HepG2 (cell line): ENCODE measurements around the gene IQCE. TPM values are rescaled to one million over a fixed set of nuclear protein-coding genes. Genes with fewer than 3 reads are reported as not detected.

ENCODE experiments used
- CHCHD3 ChIP-seq: sonication (generic); formaldehyde crosslinking; IDR thresholded peaks from 2 replicates; pipeline ENCODE4 v1.8.0; 2022; ENCODE audit warnings: mild to moderate bottlenecking, missing genetic modification reagents, moderate library complexity
- ETV5 ChIP-seq: IDR thresholded peaks from 2 replicates; pipeline ENCODE4 v1.6.1; 2018; ENCODE audit warnings: missing biosample characterization, missing genetic modification reagents, inconsistent platforms, borderline replicate concordance
- GABPB1 ChIP-seq: IDR thresholded peaks from 2 replicates; pipeline ENCODE4 v1.6.1; 2016; ENCODE audit warnings: mild to moderate bottlenecking, missing genetic modification reagents, moderate library complexity, missing compliant biosample characterization
- GFI1 ChIP-seq: sonication (generic); formaldehyde crosslinking; IDR thresholded peaks from 2 replicates; pipeline ENCODE4 v1.5.0; 2020; ENCODE audit warnings: missing genetic modification reagents, mild to moderate bottlenecking, borderline replicate concordance
- PRMT3 ChIP-seq: sonication (generic); formaldehyde crosslinking; IDR thresholded peaks from 2 replicates; pipeline ENCODE4 v1.8.1; 2022; ENCODE audit warnings: low read depth, mild to moderate bottlenecking, moderate library complexity, missing genetic modification reagents, borderline replicate concordance
- RBFOX2 ChIP-seq: fragments of 200-400 bp; formaldehyde crosslinking; IDR thresholded peaks from 2 replicates; pipeline ENCODE4 v1.6.1; 2017; ENCODE audit warnings: low read depth, mild to moderate bottlenecking, low read length
- SMAD3 ChIP-seq: sonication (generic); formaldehyde crosslinking; IDR thresholded peaks from 2 replicates; pipeline ENCODE4 v1.4.0; 2020; ENCODE audit warnings: missing genetic modification reagents
- SOX13 ChIP-seq, 3 experiments: fragments of 450-650 bp in 1 of 3; sonication (generic) in 1 of 3; formaldehyde crosslinking in 1 of 3; IDR thresholded peaks in 2 of 3; conservative IDR thresholded peaks in 1 of 3; 2 replicates each; pipeline versions ENCODE4 v1.5.0 to v1.6.1; 2016 to 2020; ENCODE audit warnings: antibody characterized with exemption in 1 of 3, mild to moderate bottlenecking in 1 of 3, missing compliant biosample characterization in 1 of 3, missing genetic modification reagents in 1 of 3, moderate library complexity in 1 of 3
- TGIF2 ChIP-seq: IDR thresholded peaks from 2 replicates; pipeline ENCODE4 v1.6.1; 2016; ENCODE audit warnings: control low read depth, missing compliant biosample characterization
- ZBTB7B ChIP-seq: sonication (generic); formaldehyde crosslinking; IDR thresholded peaks from 2 replicates; pipeline ENCODE4 v1.4.0; 2020; ENCODE audit warnings: missing genetic modification reagents
- ZNF10 ChIP-seq: sonication (generic); formaldehyde crosslinking; IDR thresholded peaks from 2 replicates; pipeline ENCODE4 v1.4.0; 2020; ENCODE audit warnings: mild to moderate bottlenecking, low read depth, missing genetic modification reagents, borderline replicate concordance
- ZNF3 ChIP-seq: IDR thresholded peaks from 2 replicates; pipeline ENCODE4 v1.7.0; 2017; ENCODE audit warnings: inconsistent platforms
- ZNF512 ChIP-seq: sonication (generic); formaldehyde crosslinking; IDR thresholded peaks from 2 replicates; pipeline ENCODE4 v1.4.0; 2020; ENCODE audit warnings: mild to moderate bottlenecking, missing genetic modification reagents
- ZNF724P ChIP-seq: sonication (generic); formaldehyde crosslinking; IDR thresholded peaks from 2 replicates; pipeline ENCODE4 v1.8.0; 2022; ENCODE audit warnings: missing genetic modification reagents, borderline replicate concordance
- polyA plus RNA-seq, 8 experiments: library from polyadenylated mRNA; depleted of rRNA in 3 of 8; stranded (reverse) in 7 of 8; unstranded in 1 of 8; fragments of >200 nt; fragmentation: Illumina TruSeq in 4 of 8; extraction: Trizol in 4 of 8; gene quantifications; 2 replicates each; pipeline versions ENCODE4 v1.2.1 to v1.2.3, GENCODE V29; 2011 to 2016; ENCODE audit warnings: low read depth in 4 of 8, missing spikeins in 1 of 8, mixed read lengths in 1 of 8; ENCODE audit not compliant: insufficient read depth in 1 of 8
- total RNA-seq, 5 experiments: library from RNA; depleted of rRNA; stranded (reverse); fragments of >200 nt; fragmentation: Illumina TruSeq; extraction: Trizol; gene quantifications; 2 replicates each; pipeline ENCODE4 v1.2.3, GENCODE V29; 2016; ENCODE audit warnings: low read depth in 1 of 5
- TF ChIP-seq, protein P1 (sequence below): sonication (generic); formaldehyde crosslinking; IDR thresholded peaks from 2 replicates; pipeline ENCODE4 v1.8.1; 2023; ENCODE audit warnings: mild to moderate bottlenecking, moderate library complexity, missing genetic modification reagents
- TF ChIP-seq, protein P2 (sequence below): sonication (generic); formaldehyde crosslinking; IDR thresholded peaks from 2 replicates; pipeline ENCODE4 v1.4.0; 2020; ENCODE audit warnings: missing genetic modification reagents
- TF ChIP-seq, protein P3 (sequence below): sonication (generic); formaldehyde crosslinking; conservative IDR thresholded peaks from 2 replicates; pipeline ENCODE4 v1.8.0; 2022; ENCODE audit warnings: mild to moderate bottlenecking, moderate library complexity, missing genetic modification reagents
- TF ChIP-seq, protein P4 (sequence below): sonication (generic); formaldehyde crosslinking; IDR thresholded peaks from 2 replicates; pipeline ENCODE4 v1.5.1; 2020; ENCODE audit warnings: mild to moderate bottlenecking, missing genetic modification reagents, borderline replicate concordance

Gene IQCE
- total and polyA plus RNA-seq, 2 of the 13 experiments (the other 11 are each of a cell fraction or from before 2014, with no cell fraction given) = 1.5 to 2.5 TPM

- TF ChIP-seq, protein P1, sequence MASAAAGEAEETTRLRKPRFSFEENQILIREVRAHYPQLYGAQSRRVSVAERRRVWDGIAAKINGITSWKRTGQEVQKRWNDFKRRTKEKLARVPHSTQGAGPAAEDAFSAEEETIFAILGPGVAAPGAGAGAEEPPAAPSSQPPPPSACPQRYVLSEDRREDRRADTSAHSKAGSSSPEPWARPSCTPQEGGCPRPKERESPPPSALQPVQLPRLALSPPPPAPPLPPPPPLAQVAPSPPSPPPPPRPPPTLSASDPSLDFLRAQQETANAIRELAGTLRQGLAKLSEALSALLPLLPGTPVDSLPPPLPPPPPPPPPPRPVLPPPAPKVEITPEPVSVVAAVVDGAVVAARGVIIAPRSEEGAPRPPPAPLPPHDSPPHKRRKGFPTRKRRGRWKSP (CRISPR knock-in tag) = 0 out of 2 replicates have a peak, but pooled peaks have one; percentile 6
- no peak for TF ChIP-seq GFI1 (CRISPR knock-in tag)
- TF ChIP-seq ETV5 (CRISPR knock-in tag) = no peak
- TF ChIP-seq SMAD3 = no peak
- TF ChIP-seq, protein P2, sequence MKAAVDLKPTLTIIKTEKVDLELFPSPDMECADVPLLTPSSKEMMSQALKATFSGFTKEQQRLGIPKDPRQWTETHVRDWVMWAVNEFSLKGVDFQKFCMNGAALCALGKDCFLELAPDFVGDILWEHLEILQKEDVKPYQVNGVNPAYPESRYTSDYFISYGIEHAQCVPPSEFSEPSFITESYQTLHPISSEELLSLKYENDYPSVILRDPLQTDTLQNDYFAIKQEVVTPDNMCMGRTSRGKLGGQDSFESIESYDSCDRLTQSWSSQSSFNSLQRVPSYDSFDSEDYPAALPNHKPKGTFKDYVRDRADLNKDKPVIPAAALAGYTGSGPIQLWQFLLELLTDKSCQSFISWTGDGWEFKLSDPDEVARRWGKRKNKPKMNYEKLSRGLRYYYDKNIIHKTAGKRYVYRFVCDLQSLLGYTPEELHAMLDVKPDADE (CRISPR knock-in tag) = no peak
- TF ChIP-seq RBFOX2 = no peak
- TF ChIP-seq ZNF512 (CRISPR knock-in tag) = no peak
- no peak for TF ChIP-seq PRMT3 (CRISPR knock-in tag)
- no peak for TF ChIP-seq ZNF10 (CRISPR knock-in tag)
- 0 out of 2 replicates have a peak, but pooled peaks have one; percentile 5 for TF ChIP-seq GABPB1 (CRISPR knock-in tag)
- no peak for TF ChIP-seq SOX13 (IDR thresholded peaks at IDR 0.05)
- TF ChIP-seq SOX13 (CRISPR knock-in tag; conservative IDR thresholded peaks at IDR 0.05 in 1 of 2, IDR thresholded peaks at IDR 0.05 in 1 of 2) = no peak
- peak; percentile 40; the same call in 1 of the 2 replicates for TF ChIP-seq ZBTB7B (CRISPR knock-in tag)
- no peak for TF ChIP-seq TGIF2 (CRISPR knock-in tag)
- TF ChIP-seq ZNF3 (CRISPR knock-in tag) = no peak
- TF ChIP-seq ZNF724P (CRISPR knock-in tag) = no peak
- TF ChIP-seq CHCHD3 (CRISPR knock-in tag) = 0 out of 2 replicates have a peak, but pooled peaks have one; percentile 33
- TF ChIP-seq, protein P3, sequence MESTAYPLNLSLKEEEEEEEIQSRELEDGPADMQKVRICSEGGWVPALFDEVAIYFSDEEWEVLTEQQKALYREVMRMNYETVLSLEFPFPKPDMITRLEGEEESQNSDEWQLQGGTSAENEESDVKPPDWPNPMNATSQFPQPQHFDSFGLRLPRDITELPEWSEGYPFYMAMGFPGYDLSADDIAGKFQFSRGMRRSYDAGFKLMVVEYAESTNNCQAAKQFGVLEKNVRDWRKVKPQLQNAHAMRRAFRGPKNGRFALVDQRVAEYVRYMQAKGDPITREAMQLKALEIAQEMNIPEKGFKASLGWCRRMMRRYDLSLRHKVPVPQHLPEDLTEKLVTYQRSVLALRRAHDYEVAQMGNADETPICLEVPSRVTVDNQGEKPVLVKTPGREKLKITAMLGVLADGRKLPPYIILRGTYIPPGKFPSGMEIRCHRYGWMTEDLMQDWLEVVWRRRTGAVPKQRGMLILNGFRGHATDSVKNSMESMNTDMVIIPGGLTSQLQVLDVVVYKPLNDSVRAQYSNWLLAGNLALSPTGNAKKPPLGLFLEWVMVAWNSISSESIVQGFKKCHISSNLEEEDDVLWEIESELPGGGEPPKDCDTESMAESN (CRISPR knock-in tag) = no peak
- TF ChIP-seq, protein P4, sequence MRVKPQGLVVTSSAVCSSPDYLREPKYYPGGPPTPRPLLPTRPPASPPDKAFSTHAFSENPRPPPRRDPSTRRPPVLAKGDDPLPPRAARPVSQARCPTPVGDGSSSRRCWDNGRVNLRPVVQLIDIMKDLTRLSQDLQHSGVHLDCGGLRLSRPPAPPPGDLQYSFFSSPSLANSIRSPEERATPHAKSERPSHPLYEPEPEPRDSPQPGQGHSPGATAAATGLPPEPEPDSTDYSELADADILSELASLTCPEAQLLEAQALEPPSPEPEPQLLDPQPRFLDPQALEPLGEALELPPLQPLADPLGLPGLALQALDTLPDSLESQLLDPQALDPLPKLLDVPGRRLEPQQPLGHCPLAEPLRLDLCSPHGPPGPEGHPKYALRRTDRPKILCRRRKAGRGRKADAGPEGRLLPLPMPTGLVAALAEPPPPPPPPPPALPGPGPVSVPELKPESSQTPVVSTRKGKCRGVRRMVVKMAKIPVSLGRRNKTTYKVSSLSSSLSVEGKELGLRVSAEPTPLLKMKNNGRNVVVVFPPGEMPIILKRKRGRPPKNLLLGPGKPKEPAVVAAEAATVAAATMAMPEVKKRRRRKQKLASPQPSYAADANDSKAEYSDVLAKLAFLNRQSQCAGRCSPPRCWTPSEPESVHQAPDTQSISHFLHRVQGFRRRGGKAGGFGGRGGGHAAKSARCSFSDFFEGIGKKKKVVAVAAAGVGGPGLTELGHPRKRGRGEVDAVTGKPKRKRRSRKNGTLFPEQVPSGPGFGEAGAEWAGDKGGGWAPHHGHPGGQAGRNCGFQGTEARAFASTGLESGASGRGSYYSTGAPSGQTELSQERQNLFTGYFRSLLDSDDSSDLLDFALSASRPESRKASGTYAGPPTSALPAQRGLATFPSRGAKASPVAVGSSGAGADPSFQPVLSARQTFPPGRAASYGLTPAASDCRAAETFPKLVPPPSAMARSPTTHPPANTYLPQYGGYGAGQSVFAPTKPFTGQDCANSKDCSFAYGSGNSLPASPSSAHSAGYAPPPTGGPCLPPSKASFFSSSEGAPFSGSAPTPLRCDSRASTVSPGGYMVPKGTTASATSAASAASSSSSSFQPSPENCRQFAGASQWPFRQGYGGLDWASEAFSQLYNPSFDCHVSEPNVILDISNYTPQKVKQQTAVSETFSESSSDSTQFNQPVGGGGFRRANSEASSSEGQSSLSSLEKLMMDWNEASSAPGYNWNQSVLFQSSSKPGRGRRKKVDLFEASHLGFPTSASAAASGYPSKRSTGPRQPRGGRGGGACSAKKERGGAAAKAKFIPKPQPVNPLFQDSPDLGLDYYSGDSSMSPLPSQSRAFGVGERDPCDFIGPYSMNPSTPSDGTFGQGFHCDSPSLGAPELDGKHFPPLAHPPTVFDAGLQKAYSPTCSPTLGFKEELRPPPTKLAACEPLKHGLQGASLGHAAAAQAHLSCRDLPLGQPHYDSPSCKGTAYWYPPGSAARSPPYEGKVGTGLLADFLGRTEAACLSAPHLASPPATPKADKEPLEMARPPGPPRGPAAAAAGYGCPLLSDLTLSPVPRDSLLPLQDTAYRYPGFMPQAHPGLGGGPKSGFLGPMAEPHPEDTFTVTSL (CRISPR knock-in tag) = no peak
Measured at GRCh38 chr7:2523461-2523936, 35.3 kb upstream of the IQCE start (continued).
